ENCODE data around the gene JARID2. TPM values are rescaled to one million over a fixed set of nuclear protein-coding genes. Genes with fewer than 3 reads are reported as not detected.
A peak's percentile ranks its signal among the peaks of the same experiment; 100 is the strongest.

JARID2 gene
- total RNA-seq, 1 experiment from 2014 or later, result 21.0 TPM

- Mint-ChIP-seq H3K9me3 (ENCODE audit: unreplicated experiment) (no peaks in the 10 kb centered on the region), H3K4me3 (ENCODE audit: unreplicated experiment) (no peak overlapping the region), H3K27ac (ENCODE audit: low read depth, unreplicated experiment) (no peak overlapping the region), H3K4me1 (ENCODE audit: insufficient read depth, unreplicated experiment) (peaks cover 11% of the 10 kb centered on the region), H3K36me3 (ENCODE audit: insufficient read depth, unreplicated experiment) (peaks cover 31% of the 10 kb centered on the region), H3K27me3 (ENCODE audit: insufficient read depth, unreplicated experiment) (no peaks in the 10 kb centered on the region)
- ChIA-PET POLR2A (interaction anchor here (0.6 to 1.7 kb wide), 2 partner anchors 33 to 365 kb away, joined by 3 read pairs; no protein-coding TSS in a partner anchor), CTCF (interaction anchor here (0.6 to 1.6 kb wide), 4 partner anchors 10 to 25 kb away, joined by 3 to 8 read pairs (median 3); no protein-coding TSS in a partner anchor)
- TF ChIP-seq, protein P1, sequence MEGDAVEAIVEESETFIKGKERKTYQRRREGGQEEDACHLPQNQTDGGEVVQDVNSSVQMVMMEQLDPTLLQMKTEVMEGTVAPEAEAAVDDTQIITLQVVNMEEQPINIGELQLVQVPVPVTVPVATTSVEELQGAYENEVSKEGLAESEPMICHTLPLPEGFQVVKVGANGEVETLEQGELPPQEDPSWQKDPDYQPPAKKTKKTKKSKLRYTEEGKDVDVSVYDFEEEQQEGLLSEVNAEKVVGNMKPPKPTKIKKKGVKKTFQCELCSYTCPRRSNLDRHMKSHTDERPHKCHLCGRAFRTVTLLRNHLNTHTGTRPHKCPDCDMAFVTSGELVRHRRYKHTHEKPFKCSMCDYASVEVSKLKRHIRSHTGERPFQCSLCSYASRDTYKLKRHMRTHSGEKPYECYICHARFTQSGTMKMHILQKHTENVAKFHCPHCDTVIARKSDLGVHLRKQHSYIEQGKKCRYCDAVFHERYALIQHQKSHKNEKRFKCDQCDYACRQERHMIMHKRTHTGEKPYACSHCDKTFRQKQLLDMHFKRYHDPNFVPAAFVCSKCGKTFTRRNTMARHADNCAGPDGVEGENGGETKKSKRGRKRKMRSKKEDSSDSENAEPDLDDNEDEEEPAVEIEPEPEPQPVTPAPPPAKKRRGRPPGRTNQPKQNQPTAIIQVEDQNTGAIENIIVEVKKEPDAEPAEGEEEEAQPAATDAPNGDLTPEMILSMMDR (IDR thresholded peaks at IDR 0.05; ENCODE audit: unreplicated experiment), result no peak
- DNase-seq (ENCODE audit: unreplicated experiment), result peak; percentile 39
- intact Hi-C loops (cut with micrococcal nuclease), result no loop called here
- BruUV-seq (replicated peaks), result no TSS peak
These were observed 228.3 kb downstream of the JARID2 start for GRCh38 chr6:15474196-15474595.

- Mint-ChIP-seq H3K27me3 (ENCODE audit: insufficient read depth, unreplicated experiment) (no peaks in the 10 kb centered on the region), H3K9me3 (ENCODE audit: unreplicated experiment) (no peaks in the 10 kb centered on the region), H3K27ac (ENCODE audit: low read depth, unreplicated experiment) (no peak overlapping the region), H3K36me3 (ENCODE audit: insufficient read depth, unreplicated experiment) (peaks cover 31% of the 10 kb centered on the region), H3K4me3 (ENCODE audit: unreplicated experiment) (no peak overlapping the region), H3K4me1 (ENCODE audit: insufficient read depth, unreplicated experiment) (peaks cover 21% of the 10 kb centered on the region)
- ChIA-PET CTCF (interaction anchor here (0.6 to 1.3 kb wide), 3 partner anchors 14 to 129 kb away, joined by 3 to 6 read pairs (median 3); no protein-coding TSS in a partner anchor), POLR2A (no interaction called here)
- TF ChIP-seq, protein P1 (IDR thresholded peaks at IDR 0.05; ENCODE audit: unreplicated experiment), result no peak
- no peak for DNase-seq (ENCODE audit: unreplicated experiment)
- intact Hi-C loops (cut with micrococcal nuclease), result no loop called here
- no TSS peak for BruUV-seq (replicated peaks)
These were observed 229.4 kb downstream of the JARID2 start for GRCh38 chr6:15475261-15475660.

GRCh38 chr6:15475872-15476271, 230.0 kb downstream of the JARID2 start:
- Mint-ChIP-seq H3K27me3 (ENCODE audit: insufficient read depth, unreplicated experiment) (no peaks in the 10 kb centered on the region), H3K27ac (ENCODE audit: low read depth, unreplicated experiment) (no peak overlapping the region), H3K36me3 (ENCODE audit: insufficient read depth, unreplicated experiment) (peaks cover 31% of the 10 kb centered on the region), H3K4me1 (ENCODE audit: insufficient read depth, unreplicated experiment) (peaks cover 22% of the 10 kb centered on the region), H3K4me3 (ENCODE audit: unreplicated experiment) (no peak overlapping the region), H3K9me3 (ENCODE audit: unreplicated experiment) (no peaks in the 10 kb centered on the region)
- BruUV-seq (replicated peaks), result no TSS peak
- DNase-seq (ENCODE audit: unreplicated experiment), result no peak
- CTCF ChIA-PET, result interaction anchor here (0.6 to 1.3 kb wide), 3 partner anchors 11 to 130 kb away, joined by 3 to 7 read pairs (median 6); no protein-coding TSS in a partner anchor
- POLR2A ChIA-PET, result no interaction called here
- TF ChIP-seq, protein P1 (IDR thresholded peaks at IDR 0.05; ENCODE audit: unreplicated experiment), result no peak
- intact Hi-C loops (cut with micrococcal nuclease), result no loop called here

DNA sequence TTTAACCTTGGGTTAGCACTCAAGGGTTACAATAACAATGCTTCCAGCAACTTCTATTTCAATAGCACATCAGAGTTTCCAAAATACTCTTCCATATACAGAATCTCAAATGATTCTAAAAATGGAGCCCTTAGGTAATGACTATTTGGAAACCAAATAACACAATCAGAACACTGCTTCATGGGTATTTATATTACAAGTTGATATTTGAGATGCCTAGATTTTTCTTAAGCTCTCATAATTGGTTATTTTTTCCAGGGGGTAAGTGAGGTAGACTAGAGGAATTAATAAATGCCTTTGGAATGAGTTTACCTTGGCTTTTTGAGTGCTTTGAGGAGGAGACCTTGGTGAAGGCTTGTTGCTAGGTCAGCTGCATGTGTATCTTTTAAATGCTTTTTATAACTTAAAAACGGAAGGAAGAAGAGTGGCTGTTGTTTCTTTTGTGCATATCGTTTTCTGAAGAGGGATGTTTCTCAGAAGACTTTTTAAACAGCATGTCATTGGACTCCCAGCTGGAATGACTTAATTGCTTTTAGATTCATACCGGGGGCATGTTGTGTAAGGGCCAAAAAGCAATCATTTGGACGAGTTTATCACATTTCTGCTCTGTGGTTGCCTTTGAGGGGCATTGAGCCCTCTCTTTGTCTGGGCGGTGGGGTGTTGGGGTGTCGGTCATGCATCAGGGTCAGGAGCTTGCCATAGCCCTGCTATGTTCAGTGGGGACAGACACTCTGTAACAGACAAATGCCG, 230.9 kb downstream of the JARID2 start:
- DNase-seq (ENCODE audit: unreplicated experiment), result no peak
- TF ChIP-seq, protein P1 (IDR thresholded peaks at IDR 0.05; ENCODE audit: unreplicated experiment), result no peak
- ChIA-PET POLR2A (interaction anchor here (0.7 to 1.1 kb wide), 2 partner anchors 15 to 1286 kb away, joined by 3 read pairs; no protein-coding TSS in a partner anchor), CTCF (interaction anchor here (0.6 to 0.9 kb wide), 9 partner anchors 9 to 1265 kb away, joined by 3 to 4 read pairs (median 3); no protein-coding TSS in a partner anchor)
- Mint-ChIP-seq H3K27me3 (ENCODE audit: insufficient read depth, unreplicated experiment) (no peaks in the 10 kb centered on the region), H3K4me3 (ENCODE audit: unreplicated experiment) (no peak overlapping the region), H3K9me3 (ENCODE audit: unreplicated experiment) (no peaks in the 10 kb centered on the region), H3K36me3 (ENCODE audit: insufficient read depth, unreplicated experiment) (peaks cover 31% of the 10 kb centered on the region), H3K27ac (ENCODE audit: low read depth, unreplicated experiment) (no peak overlapping the region), H3K4me1 (ENCODE audit: insufficient read depth, unreplicated experiment) (peaks cover 28% of the 10 kb centered on the region)
- BruUV-seq (replicated peaks), result no TSS peak
- intact Hi-C loops (cut with micrococcal nuclease), result no loop called here
